Upper lobe of left lung (tissue), 6 donors: ENCODE measurements around the gene DCDC2. TPM values are rescaled to one million over a fixed set of nuclear protein-coding genes. Genes with fewer than 3 reads are reported as not detected.

ENCODE experiments used
- ATAC-seq, 2 donors: fragments of 200-7000 bp; cut with Tn5 transposase; one replicate each; pipeline ENCODE4 v1.9.1; 2022; ENCODE audit warnings: mild to moderate bottlenecking in 2 of 2, moderate library complexity in 2 of 2; ENCODE audit not compliant: low FRiP score in 2 of 2
- DNase-seq, 2 donors: peaks; one replicate each; pipeline ENCODE4 v3.0.0-alpha.2; 2019 to 2020
- H3K27ac ChIP-seq, 4 donors: fragments of 200-600 bp; sonication (generic); one replicate each; pipeline ENCODE4 v1.5.1; 2016 to 2019
- H3K27me3 ChIP-seq, 4 donors: fragments of 200-600 bp; sonication (generic); one replicate each; pipeline ENCODE4 v1.5.1; 2017 to 2019
- H3K36me3 ChIP-seq, 4 donors: fragments of 200-600 bp; sonication (generic); one replicate each; pipeline ENCODE4 v1.5.1; 2016 to 2019
- H3K4me1 ChIP-seq, 4 donors: fragments of 200-600 bp; sonication (generic); one replicate each; pipeline ENCODE4 v1.5.1; 2018 to 2019
- H3K4me3 ChIP-seq, 4 donors: fragments of 200-600 bp; sonication (generic); one replicate each; pipeline ENCODE4 v1.5.1; 2017 to 2019; ENCODE audit warnings: mild to moderate bottlenecking in 2 of 4, moderate library complexity in 1 of 4
- H3K9me3 ChIP-seq, 4 donors: fragments of 200-600 bp; sonication (generic); one replicate each; pipeline ENCODE4 v1.5.1; 2018 to 2019
- EP300 ChIP-seq, 4 donors: sonication (generic); formaldehyde crosslinking; IDR thresholded peaks; one replicate each; pipeline ENCODE4 v1.5.1; 2017; ENCODE audit warnings: antibody characterized with exemption in 4 of 4, control low read depth in 2 of 4
- POLR2A ChIP-seq, 4 donors: fragments of 450-650 bp; IDR thresholded peaks; one replicate each; pipeline ENCODE4 v1.5.1; 2016 to 2017; ENCODE audit warnings: antibody characterized with exemption in 4 of 4, mild to moderate bottlenecking in 2 of 4
- POLR2AphosphoS5 ChIP-seq, 2 donors: sonication (generic); formaldehyde crosslinking; IDR thresholded peaks; one replicate each; pipeline ENCODE4 v1.5.1; 2017; ENCODE audit warnings: antibody characterized with exemption in 2 of 2
- WGBS, 2 donors: methylation state at CpG; one replicate each; pipeline ENCODE4 v1.1.5; 2017 to 2018; 5-methylcytosine and 5-hydroxymethylcytosine counted together
- total RNA-seq, 6 donors: library from RNA; depleted of rRNA in 4 of 6; stranded (reverse); fragments of >200 nt in 4 of 6; gene quantifications; one replicate each; pipeline versions ENCODE4 v1.1.0 to v1.2.1, GENCODE V29; 2016 to 2021
- TF ChIP-seq, protein P1 (sequence below), 6 experiments: fragments of 450-650 bp in 4 of 6; fragments of 200-600 bp in 2 of 6; sonication (generic) in 2 of 6; IDR thresholded peaks; one replicate each; pipeline ENCODE4 v1.5.1; 2016 to 2019; ENCODE audit warnings: antibody characterized with exemption in 6 of 6
- donor health status: DM: no; HTN: no; CAD: no; lungs with moderate emphysema.
- donor health status: DM: no; HTN: yes; CAD: no; lungs with severe emphysema.

DCDC2 gene
- total RNA-seq, 6 donors from 2014 or later, result 7.1 to 9.4 (median 7.8) TPM

DNA sequence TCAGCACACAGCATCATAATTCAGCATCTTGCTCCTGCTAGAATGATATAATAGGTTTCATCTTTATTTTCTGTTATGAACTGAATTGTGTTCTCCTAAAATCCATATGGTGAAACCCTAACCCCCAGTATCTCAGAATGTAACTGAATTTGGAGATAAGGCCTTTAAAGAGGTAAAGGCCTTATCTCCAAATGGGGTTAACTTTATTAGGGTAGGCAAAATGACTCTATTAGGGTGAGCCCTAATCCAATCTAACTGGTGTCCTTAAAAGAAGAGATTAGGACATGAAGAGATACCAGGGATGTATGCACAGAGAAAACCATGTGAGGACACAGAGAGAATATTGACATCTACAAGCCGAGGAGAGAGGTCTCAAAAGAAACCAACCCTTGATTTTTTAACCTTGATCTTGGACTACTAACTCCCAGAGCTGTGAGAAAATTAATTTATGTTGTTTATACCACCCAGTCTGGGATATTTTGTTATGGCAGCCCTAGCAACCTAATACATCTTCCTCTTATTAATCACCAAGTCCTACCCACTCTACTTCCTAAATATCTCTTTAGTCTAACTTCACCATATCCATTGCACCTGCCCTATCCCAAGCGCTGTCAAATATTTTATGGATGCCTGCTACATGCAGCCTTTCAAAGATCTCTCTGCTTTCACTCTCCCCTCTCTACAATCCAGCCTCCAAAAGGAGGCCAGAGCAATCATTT is 36.4 kb upstream of the DCDC2 start:
- H3K4me3 ChIP-seq, result no peak overlapping the region
- H3K27ac ChIP-seq, result no peak overlapping the region
- TF ChIP-seq POLR2A (IDR thresholded peaks at IDR 0.05), result no peak
- TF ChIP-seq POLR2AphosphoS5 (IDR thresholded peaks at IDR 0.05), result no peak
- TF ChIP-seq EP300 (IDR thresholded peaks at IDR 0.05), result no peak
- TF ChIP-seq, protein P1, sequence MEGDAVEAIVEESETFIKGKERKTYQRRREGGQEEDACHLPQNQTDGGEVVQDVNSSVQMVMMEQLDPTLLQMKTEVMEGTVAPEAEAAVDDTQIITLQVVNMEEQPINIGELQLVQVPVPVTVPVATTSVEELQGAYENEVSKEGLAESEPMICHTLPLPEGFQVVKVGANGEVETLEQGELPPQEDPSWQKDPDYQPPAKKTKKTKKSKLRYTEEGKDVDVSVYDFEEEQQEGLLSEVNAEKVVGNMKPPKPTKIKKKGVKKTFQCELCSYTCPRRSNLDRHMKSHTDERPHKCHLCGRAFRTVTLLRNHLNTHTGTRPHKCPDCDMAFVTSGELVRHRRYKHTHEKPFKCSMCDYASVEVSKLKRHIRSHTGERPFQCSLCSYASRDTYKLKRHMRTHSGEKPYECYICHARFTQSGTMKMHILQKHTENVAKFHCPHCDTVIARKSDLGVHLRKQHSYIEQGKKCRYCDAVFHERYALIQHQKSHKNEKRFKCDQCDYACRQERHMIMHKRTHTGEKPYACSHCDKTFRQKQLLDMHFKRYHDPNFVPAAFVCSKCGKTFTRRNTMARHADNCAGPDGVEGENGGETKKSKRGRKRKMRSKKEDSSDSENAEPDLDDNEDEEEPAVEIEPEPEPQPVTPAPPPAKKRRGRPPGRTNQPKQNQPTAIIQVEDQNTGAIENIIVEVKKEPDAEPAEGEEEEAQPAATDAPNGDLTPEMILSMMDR (IDR thresholded peaks at IDR 0.05), result no peak
- no peaks in the 10 kb centered on the region for H3K36me3 ChIP-seq
- ATAC-seq (peak in 1 of 2 donors; percentile 45), DNase-seq (no peak)
- no peaks in the 10 kb centered on the region for H3K9me3 ChIP-seq
- WGBS, 2 donors, result 86 to 93% methylated on average over 2 of the region's 2 CpGs
- no peaks in the 10 kb centered on the region for H3K27me3 ChIP-seq
- no peaks in the 10 kb centered on the region for H3K4me1 ChIP-seq

DNA sequence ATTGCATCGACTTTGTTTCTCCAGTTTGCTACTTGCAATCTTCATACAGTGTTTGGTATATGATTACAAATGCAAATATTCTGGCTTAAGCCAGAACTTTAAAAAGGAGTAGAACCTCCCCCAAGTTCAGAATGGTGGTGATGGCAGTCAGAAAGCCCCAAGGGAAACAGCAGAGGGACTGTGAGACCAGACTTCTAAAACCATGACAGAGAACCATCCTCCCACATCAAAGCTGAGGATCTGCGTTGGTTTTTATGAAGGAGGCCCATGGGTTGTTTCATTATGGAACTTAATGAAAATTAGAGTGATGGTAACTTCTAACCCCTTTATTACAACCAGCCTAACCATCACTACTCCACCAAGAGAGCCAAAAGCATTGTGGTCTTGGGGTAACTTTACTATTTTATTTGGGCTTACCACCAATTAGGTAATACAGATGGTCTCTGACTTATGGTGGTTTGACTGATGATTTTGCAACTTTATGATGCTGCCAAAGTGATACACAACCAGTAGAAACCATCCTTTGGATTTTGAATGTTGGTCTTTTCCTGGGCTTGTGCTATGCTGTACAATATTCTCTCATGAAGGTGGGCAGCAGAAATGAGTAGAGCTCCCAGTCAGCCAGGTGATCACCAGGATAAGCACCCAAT is 34.0 kb upstream of the DCDC2 start:
- DNase-seq, result no peak
- whole genome bisulfite sequencing, 2 donors, result 83 to 85% methylated on average over 2 of the region's 2 CpGs
- no peaks in the 10 kb centered on the region for H3K36me3 ChIP-seq
- H3K4me3 ChIP-seq, result no peak overlapping the region
- no peaks in the 10 kb centered on the region for H3K27me3 ChIP-seq
- no peak overlapping the region for H3K27ac ChIP-seq
- no peaks in the 10 kb centered on the region for H3K4me1 ChIP-seq
- H3K9me3 ChIP-seq, result no peaks in the 10 kb centered on the region
- ATAC-seq, result no peak
- TF ChIP-seq POLR2AphosphoS5 (IDR thresholded peaks at IDR 0.05) (no peak), POLR2A (IDR thresholded peaks at IDR 0.05) (no peak), EP300 (IDR thresholded peaks at IDR 0.05) (no peak)
- TF ChIP-seq, protein P1 (IDR thresholded peaks at IDR 0.05), result no peak

DNA sequence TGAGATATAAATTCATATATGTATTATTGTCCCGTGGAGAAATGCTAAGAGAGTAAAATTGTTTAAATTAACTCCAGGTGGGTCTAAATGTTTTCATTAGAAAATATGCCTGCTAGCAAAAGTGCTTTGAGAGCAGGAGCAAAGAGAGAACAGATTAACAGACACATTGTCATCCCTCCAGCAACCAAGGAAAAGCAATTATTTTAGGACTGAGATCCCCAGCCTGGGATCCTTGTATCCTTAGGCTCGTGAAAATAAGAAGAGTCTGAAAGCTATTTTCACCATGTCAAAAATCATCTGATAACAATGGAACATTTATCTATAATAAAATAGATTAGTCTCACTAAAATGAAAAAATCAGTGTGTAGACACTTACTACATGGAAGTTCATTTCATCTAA is 33.3 kb upstream of the DCDC2 start:
- no peak for ATAC-seq
- WGBS, 2 donors, result 66 to 79% methylated on average over 2 of the region's 2 CpGs

DNA sequence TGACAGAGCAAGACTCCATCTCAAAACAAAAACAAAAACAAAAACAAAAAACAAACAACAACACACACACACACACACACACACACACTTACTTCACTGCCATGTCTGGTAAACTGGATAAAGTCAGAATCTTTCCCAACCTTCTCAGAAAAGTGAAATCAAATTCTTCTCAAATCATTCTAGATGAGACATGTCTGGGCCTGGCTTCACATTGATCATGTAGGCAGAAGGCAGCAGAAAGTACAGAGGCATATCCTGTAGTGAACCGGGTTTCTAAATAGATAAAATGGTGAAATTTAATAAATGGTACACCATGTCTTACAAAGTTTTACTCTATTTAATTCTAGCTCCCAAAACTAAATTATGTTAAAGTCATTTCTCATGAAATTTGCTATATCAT is 30.0 kb upstream of the DCDC2 start:
- 87 to 88% methylated on average over 1 of the region's 1 CpG for WGBS, 2 donors

More for the DNA sequence above, 33.3 kb upstream of the DCDC2 start:
- no peaks in the 10 kb centered on the region for H3K36me3 ChIP-seq
- TF ChIP-seq, protein P1 (IDR thresholded peaks at IDR 0.05), result no peak
- TF ChIP-seq POLR2AphosphoS5 (IDR thresholded peaks at IDR 0.05) (no peak), EP300 (IDR thresholded peaks at IDR 0.05) (no peak), POLR2A (IDR thresholded peaks at IDR 0.05) (no peak)
- no peaks in the 10 kb centered on the region for H3K9me3 ChIP-seq
- no peak overlapping the region for H3K4me3 ChIP-seq
- no peaks in the 10 kb centered on the region for H3K27me3 ChIP-seq
- DNase-seq, result no peak
- H3K27ac ChIP-seq, result no peak overlapping the region
- no peaks in the 10 kb centered on the region for H3K4me1 ChIP-seq

More for the DNA sequence above, 30.0 kb upstream of the DCDC2 start:
- TF ChIP-seq, protein P1 (IDR thresholded peaks at IDR 0.05), result no peak
- TF ChIP-seq POLR2A (IDR thresholded peaks at IDR 0.05), result no peak
- no peak for TF ChIP-seq POLR2AphosphoS5 (IDR thresholded peaks at IDR 0.05)
- no peak for TF ChIP-seq EP300 (IDR thresholded peaks at IDR 0.05)
- no peaks in the 10 kb centered on the region for H3K36me3 ChIP-seq
- no peaks in the 10 kb centered on the region for H3K4me1 ChIP-seq
- no peak overlapping the region for H3K27ac ChIP-seq
- H3K27me3 ChIP-seq, result no peaks in the 10 kb centered on the region
- H3K9me3 ChIP-seq, result no peaks in the 10 kb centered on the region
- DNase-seq (no peak), ATAC-seq (no peak)
- no peak overlapping the region for H3K4me3 ChIP-seq
